OCI-LY3 (cell line): Measurements from ENCODE around the gene FILIP1L.

Source experiments
- CTCF ChIP-seq: fragments of 200-600, 300-600 bp; sonication (generic); IDR thresholded peaks from 2 replicates; pipeline ENCODE4 v1.5.1; 2014; ENCODE audit warnings: antibody characterized with exemption, low read length, low read depth
- EZH2phosphoT487 ChIP-seq: fragments of 200-600 bp; shearing (Covaris generic); IDR thresholded peaks from 2 replicates; pipeline ENCODE4 v1.6.1; 2018; ENCODE audit warnings: antibody characterized with exemption, mixed run types, low read depth

- TF ChIP-seq CTCF, result no peak
- no peak for TF ChIP-seq EZH2phosphoT487
Observed at GRCh38 chr3:99864289-99864688, 250.0 kb downstream of the FILIP1L start.
